Naive thymus-derived CD4-positive, alpha-beta T cell (primary cell): Measurements from ENCODE around the gene ZNF74. TPM values are rescaled to one million over a fixed set of nuclear protein-coding genes. Genes with fewer than 3 reads are reported as not detected.

Experiments
- ATAC-seq: fragments of 150-1000 bp; cut with Tn5 transposase; 2 replicates; pipeline ENCODE4 v1.10.0; 2021; ENCODE audit warnings: mild to moderate bottlenecking, moderate library complexity
- CTCF ChIA-PET: fragments of 350-600 bp; sonication (Branson Sonifier 250); formaldehyde crosslinking; loops from one replicate; lab custom pipeline; 2021; ENCODE audit warnings: antibody characterized with exemption; lab: Charles Lee
- POLR2A ChIA-PET: fragments of 350-600 bp; sonication (Branson Sonifier 250); formaldehyde crosslinking; loops from one replicate; lab custom pipeline; 2021; ENCODE audit warnings: antibody characterized with exemption, inconsistent platforms; lab: Charles Lee
- DNase-seq, 9 donors: peaks; one replicate each; pipeline versions ENCODE4 v3.0.0 to v3.0.0-alpha.2; 2020 to 2022; ENCODE audit warnings: mixed read lengths in 1 of 9
- H3K27ac ChIP-seq: one replicate; pipeline ENCODE4 v1.7.0; 2013; ENCODE audit warnings: mild to moderate bottlenecking, low read depth, low read length, moderate library complexity
- H3K27me3 ChIP-seq, 2 donors: one replicate each; pipeline ENCODE4 v1.7.0; 2013; ENCODE audit warnings: low read length in 2 of 2, mild to moderate bottlenecking in 2 of 2, moderate library complexity in 2 of 2; ENCODE audit not compliant: control insufficient read depth in 2 of 2, insufficient read depth in 2 of 2
- H3K36me3 ChIP-seq, 3 experiments: 1 replicate in 2 of 3; 2 replicates in 1 of 3; pipeline ENCODE4 v1.7.0; 2013; ENCODE audit warnings: low read length in 3 of 3, mild to moderate bottlenecking in 3 of 3, moderate library complexity in 1 of 3; ENCODE audit not compliant: insufficient read depth in 3 of 3, control insufficient read depth in 2 of 3
- H3K4me1 ChIP-seq, 2 donors: one replicate each; pipeline ENCODE4 v1.7.0; 2013; ENCODE audit warnings: low read length in 2 of 2, mild to moderate bottlenecking in 2 of 2, moderate library complexity in 1 of 2; ENCODE audit not compliant: control insufficient read depth in 2 of 2, insufficient read depth in 2 of 2
- H3K4me3 ChIP-seq: 2 replicates; pipeline ENCODE4 v1.7.0; 2013; ENCODE audit warnings: mild to moderate bottlenecking, low read length
- H3K9me3 ChIP-seq, 3 experiments: 1 replicate in 2 of 3; 2 replicates in 1 of 3; pipeline ENCODE4 v1.7.0; 2013; ENCODE audit warnings: low read length in 3 of 3; ENCODE audit not compliant: control insufficient read depth in 2 of 3
- H3K27ac Mint-ChIP-seq, 9 donors: one replicate each; pipeline ENCODE4 v1.8.0; 2020 to 2022; ENCODE audit warnings: mixed read lengths in 9 of 9, mild to moderate bottlenecking in 8 of 9, moderate library complexity in 5 of 9, inconsistent platforms in 2 of 9
- H3K27me3 Mint-ChIP-seq, 5 donors: one replicate each; pipeline ENCODE4 v1.8.0; 2021 to 2022; ENCODE audit warnings: mixed read lengths in 5 of 5, mild to moderate bottlenecking in 1 of 5
- H3K36me3 Mint-ChIP-seq, 5 donors: one replicate each; pipeline ENCODE4 v1.8.0; 2020 to 2022; ENCODE audit warnings: mixed read lengths in 5 of 5, mild to moderate bottlenecking in 3 of 5, inconsistent platforms in 1 of 5
- H3K4me1 Mint-ChIP-seq, 7 donors: one replicate each; pipeline ENCODE4 v1.8.0; 2020 to 2022; ENCODE audit warnings: mixed read lengths in 7 of 7, mild to moderate bottlenecking in 3 of 7, inconsistent platforms in 1 of 7
- H3K4me3 Mint-ChIP-seq, 10 donors: one replicate each; pipeline ENCODE4 v1.8.0; 2020 to 2022; ENCODE audit warnings: mild to moderate bottlenecking in 10 of 10, mixed read lengths in 10 of 10, moderate library complexity in 6 of 10, inconsistent platforms in 2 of 10
- H3K9me3 Mint-ChIP-seq, 11 donors: one replicate each; pipeline ENCODE4 v1.8.0; 2020 to 2022; ENCODE audit warnings: mixed read lengths in 11 of 11, mild to moderate bottlenecking in 4 of 11, inconsistent platforms in 1 of 11, moderate library complexity in 1 of 11
- intact Hi-C, 2 donors: fragments of 100-400 bp; cut with micrococcal nuclease; formaldehyde crosslinking; loops; one replicate each; pipeline ENCODE4 v1.15.1; 2023
- polyA plus RNA-seq, 2 donors: library from polyadenylated mRNA; unstranded; fragments of 300-500 nt; fragmentation: Illumina TruSeq; gene quantifications; one replicate each; pipeline ENCODE4 v1.2.3, GENCODE V29; 2021
- total RNA-seq, 6 experiments: library from RNA in 5 of 6; stranded (reverse) in 5 of 6; gene quantifications; 1 replicate in 5 of 6; 2 replicates in 1 of 6; pipeline ENCODE4 v1.2.3 and lab custom pipeline; 2021 to 2026

The ZNF74 gene
- total and polyA plus RNA-seq, 7 experiments from 2014 or later, result 5.3 to 18.2 (median 12.9) TPM

GRCh38 chr22:20438678-20439492 lies 44.9 kb downstream of the ZNF74 start:
- intact Hi-C loops, result no loop called here
- H3K27ac Mint-ChIP-seq, result no peak overlapping the region
- DNase-seq (no peak), ATAC-seq (no peak)
- H3K4me1 Mint-ChIP-seq, result peaks cover 6 to 17% (median 12%) of the 10 kb centered on the region in 7 donors
- H3K4me3 Mint-ChIP-seq, result peak overlapping the region in 9 of 10 donors; percentile 4 to 66 (median 42)
- Histone ChIP-seq H3K4me1 (peaks cover 8 to 11% of the 10 kb centered on the region in 2 donors), H3K27me3 (peaks cover 3 to 23% of the 10 kb centered on the region in 2 donors), H3K27ac (no peak overlapping the region), H3K4me3 (no peak overlapping the region), H3K36me3 (peaks cover 0 to 24% (median 0%) of the 10 kb centered on the region in 3 experiments), H3K9me3 (no peaks in the 10 kb centered on the region)
- peaks cover 0 to 24% (median 8%) of the 10 kb centered on the region in 5 donors for H3K36me3 Mint-ChIP-seq
- CTCF ChIA-PET, result no interaction called here
- peaks cover 25 to 48% (median 31%) of the 10 kb centered on the region in 5 donors for H3K27me3 Mint-ChIP-seq
- POLR2A ChIA-PET, result interaction anchor here (1.4 kb wide), 1 partner anchor 15 kb away, joined by 5 read pairs; no protein-coding TSS in a partner anchor
- H3K9me3 Mint-ChIP-seq, result peaks cover 0 to 2% (median 0%) of the 10 kb centered on the region in 11 donors

- DNase-seq (no peak), ATAC-seq (no peak)
- CTCF ChIA-PET, result no interaction called here
- H3K4me1 ChIP-seq, result peaks cover 8 to 11% of the 10 kb centered on the region in 2 donors
- peaks cover 0 to 2% (median 0%) of the 10 kb centered on the region in 11 donors for H3K9me3 Mint-ChIP-seq
- peaks cover 3 to 23% of the 10 kb centered on the region in 2 donors for H3K27me3 ChIP-seq
- no peak overlapping the region for H3K27ac ChIP-seq
- no peak overlapping the region for H3K27ac Mint-ChIP-seq
- peaks cover 0 to 31% (median 0%) of the 10 kb centered on the region in 3 experiments for H3K36me3 ChIP-seq
- H3K27me3 Mint-ChIP-seq, result peaks cover 20 to 42% (median 25%) of the 10 kb centered on the region in 5 donors
- peak overlapping the region in 8 of 10 donors; percentile 4 to 66 (median 30) for H3K4me3 Mint-ChIP-seq
- peaks cover 0 to 30% (median 12%) of the 10 kb centered on the region in 5 donors for H3K36me3 Mint-ChIP-seq
- H3K4me1 Mint-ChIP-seq, result peaks cover 6 to 17% (median 12%) of the 10 kb centered on the region in 7 donors
- H3K9me3 ChIP-seq, result no peaks in the 10 kb centered on the region
- H3K4me3 ChIP-seq, result no peak overlapping the region
- POLR2A ChIA-PET, result interaction anchor here (1.1 to 1.4 kb wide), 2 partner anchors 14 to 25 kb away, joined by 5 read pairs; no protein-coding TSS in a partner anchor
- intact Hi-C loops, result no loop called here
Observed at GRCh38 chr22:20439556-20439927, 45.6 kb downstream of the ZNF74 start.

- POLR2A ChIA-PET, result interaction anchor here (1.1 kb wide), 1 partner anchor 25 kb away, joined by 5 read pairs; no protein-coding TSS in a partner anchor
- Histone ChIP-seq H3K27me3 (peaks cover 3 to 23% of the 10 kb centered on the region in 2 donors), H3K9me3 (no peaks in the 10 kb centered on the region), H3K4me3 (no peak overlapping the region), H3K36me3 (peaks cover 0 to 36% (median 0%) of the 10 kb centered on the region in 3 experiments), H3K4me1 (peaks cover 8 to 11% of the 10 kb centered on the region in 2 donors), H3K27ac (no peak overlapping the region)
- intact Hi-C loops, result no loop called here
- H3K4me1 Mint-ChIP-seq, result peaks cover 6 to 17% (median 12%) of the 10 kb centered on the region in 7 donors
- no peak overlapping the region for H3K27ac Mint-ChIP-seq
- peaks cover 0 to 2% (median 0%) of the 10 kb centered on the region in 11 donors for H3K9me3 Mint-ChIP-seq
- CTCF ChIA-PET, result interaction anchor here (0.5 to 1.3 kb wide), 2 partner anchors 21 to 38 kb away, joined by 3 to 7 read pairs; no protein-coding TSS in a partner anchor
- peak overlapping the region in 2 of 10 donors; percentile 35 to 58 for H3K4me3 Mint-ChIP-seq
- DNase-seq (no peak), ATAC-seq (no peak)
- H3K27me3 Mint-ChIP-seq, result peaks cover 15 to 37% (median 20%) of the 10 kb centered on the region in 5 donors
- peaks cover 0 to 35% (median 14%) of the 10 kb centered on the region in 5 donors for H3K36me3 Mint-ChIP-seq
Observed at GRCh38 chr22:20439928-20440575, 46.1 kb downstream of the ZNF74 start.

GRCh38 chr22:20440637-20441591 lies 47.0 kb downstream of the ZNF74 start:
- Histone ChIP-seq H3K9me3 (no peaks in the 10 kb centered on the region), H3K4me1 (peaks cover 8 to 9% of the 10 kb centered on the region in 2 donors), H3K4me3 (no peak overlapping the region), H3K27ac (no peak overlapping the region), H3K27me3 (peaks cover 3 to 18% of the 10 kb centered on the region in 2 donors), H3K36me3 (peaks cover 0 to 44% (median 0%) of the 10 kb centered on the region in 3 experiments)
- Mint-ChIP-seq H3K36me3 (peaks cover 0 to 32% (median 14%) of the 10 kb centered on the region in 5 donors), H3K4me3 (no peak overlapping the region), H3K27me3 (peaks cover 6 to 28% (median 11%) of the 10 kb centered on the region in 5 donors), H3K4me1 (peaks cover 6 to 12% (median 7%) of the 10 kb centered on the region in 7 donors), H3K27ac (no peak overlapping the region), H3K9me3 (peaks cover 0 to 2% (median 0%) of the 10 kb centered on the region in 11 donors)
- ATAC-seq (no peak), DNase-seq (no peak)
- ChIA-PET POLR2A (interaction anchor here (1.1 to 1.8 kb wide), 2 partner anchors 24 to 47 kb away, joined by 4 to 5 read pairs; partner anchors contain the start of gene ZNF74), CTCF (interaction anchor here (0.5 to 1.3 kb wide), 2 partner anchors 22 to 38 kb away, joined by 3 to 7 read pairs; no protein-coding TSS in a partner anchor)
- intact Hi-C loops, result no loop called here

GRCh38 chr22:20441631-20442484 lies 47.9 kb downstream of the ZNF74 start:
- H3K27ac ChIP-seq, result no peak overlapping the region
- Mint-ChIP-seq H3K27me3 (peaks cover 5 to 22% (median 9%) of the 10 kb centered on the region in 5 donors), H3K27ac (no peak overlapping the region), H3K9me3 (peaks cover 0 to 2% (median 0%) of the 10 kb centered on the region in 11 donors), H3K36me3 (peaks cover 0 to 40% (median 18%) of the 10 kb centered on the region in 5 donors), H3K4me1 (peaks cover 4 to 10% (median 4%) of the 10 kb centered on the region in 7 donors), H3K4me3 (no peak overlapping the region)
- POLR2A ChIA-PET, result interaction anchor here (1.8 kb wide), 1 partner anchor 48 kb away, joined by 4 read pairs; the partner anchor contains the start of gene ZNF74
- no peak for DNase-seq
- H3K4me3 ChIP-seq, result no peak overlapping the region
- H3K27me3 ChIP-seq, result peaks cover 3 to 11% of the 10 kb centered on the region in 2 donors
- CTCF ChIA-PET, result interaction anchor here (1.3 kb wide), 1 partner anchor 23 kb away, joined by 7 read pairs; no protein-coding TSS in a partner anchor
- intact Hi-C loops, result no loop called here
- H3K9me3 ChIP-seq, result no peaks in the 10 kb centered on the region
- H3K4me1 ChIP-seq, result peaks cover 4 to 5% of the 10 kb centered on the region in 2 donors
- H3K36me3 ChIP-seq, result peaks cover 0 to 52% (median 0%) of the 10 kb centered on the region in 3 experiments
- ATAC-seq, result no peak
